ENCODE data around the gene ZNF724.

DNA sequence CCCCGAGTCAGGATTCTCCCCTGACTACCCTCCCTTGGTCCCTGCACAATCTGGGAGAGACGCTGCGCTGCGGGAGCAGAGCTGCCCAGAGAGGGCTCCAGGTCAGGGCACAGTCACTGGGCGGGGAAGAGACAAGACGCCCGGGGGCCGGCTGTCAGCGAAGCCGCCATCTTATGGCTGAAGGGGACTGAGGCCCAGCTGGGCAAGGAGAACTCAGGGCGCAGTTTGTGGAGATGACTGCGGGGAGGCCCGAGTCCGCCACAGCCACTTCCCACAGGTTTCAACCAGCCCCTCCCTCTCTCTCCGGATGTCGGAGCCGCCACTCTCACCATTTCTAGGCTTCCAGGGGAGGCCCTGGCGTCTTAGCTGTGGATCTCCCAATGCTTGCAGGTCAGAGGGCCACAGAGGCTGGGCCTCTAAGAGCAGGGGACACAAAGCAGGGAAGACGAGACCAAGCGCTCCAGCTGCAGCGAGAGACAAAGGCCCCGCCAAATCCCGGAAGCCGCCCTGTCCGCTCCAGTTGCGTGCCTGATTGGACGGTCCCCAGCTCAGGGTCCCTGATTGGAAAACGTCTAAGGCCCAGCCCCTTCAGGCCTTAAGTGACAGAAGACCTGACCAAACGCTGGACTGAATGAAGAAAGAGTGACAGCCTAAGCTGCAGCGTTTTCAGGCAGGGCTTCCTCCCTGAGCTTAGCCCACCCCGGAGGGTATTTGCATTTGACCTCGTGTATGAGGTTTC lies at the start of gene ZNF724:
- TF ChIP-seq, protein P1, sequence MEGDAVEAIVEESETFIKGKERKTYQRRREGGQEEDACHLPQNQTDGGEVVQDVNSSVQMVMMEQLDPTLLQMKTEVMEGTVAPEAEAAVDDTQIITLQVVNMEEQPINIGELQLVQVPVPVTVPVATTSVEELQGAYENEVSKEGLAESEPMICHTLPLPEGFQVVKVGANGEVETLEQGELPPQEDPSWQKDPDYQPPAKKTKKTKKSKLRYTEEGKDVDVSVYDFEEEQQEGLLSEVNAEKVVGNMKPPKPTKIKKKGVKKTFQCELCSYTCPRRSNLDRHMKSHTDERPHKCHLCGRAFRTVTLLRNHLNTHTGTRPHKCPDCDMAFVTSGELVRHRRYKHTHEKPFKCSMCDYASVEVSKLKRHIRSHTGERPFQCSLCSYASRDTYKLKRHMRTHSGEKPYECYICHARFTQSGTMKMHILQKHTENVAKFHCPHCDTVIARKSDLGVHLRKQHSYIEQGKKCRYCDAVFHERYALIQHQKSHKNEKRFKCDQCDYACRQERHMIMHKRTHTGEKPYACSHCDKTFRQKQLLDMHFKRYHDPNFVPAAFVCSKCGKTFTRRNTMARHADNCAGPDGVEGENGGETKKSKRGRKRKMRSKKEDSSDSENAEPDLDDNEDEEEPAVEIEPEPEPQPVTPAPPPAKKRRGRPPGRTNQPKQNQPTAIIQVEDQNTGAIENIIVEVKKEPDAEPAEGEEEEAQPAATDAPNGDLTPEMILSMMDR (conservative IDR thresholded peaks at IDR 0.05; ENCODE audit: low read length), result no peak
- no peak for TF ChIP-seq EZH2phosphoT487 (IDR thresholded peaks at IDR 0.05; ENCODE audit: borderline replicate concordance, low read depth, low read length)

Measured in OCI-LY7 (cell line).